ENCODE results near the gene MYOM1. TPM values are rescaled to one million over a fixed set of nuclear protein-coding genes. Genes with fewer than 3 reads are reported as not detected.
"Not testable (repeated sequence)": the region's sequence is repeated elsewhere in the genome, so short reads cannot be mapped to it uniquely, and the experiment has no call there.

The MYOM1 gene
- total and polyA plus RNA-seq, 4 donors = 15.8 to 63.8 (median 26.4) TPM

- Histone ChIP-seq H3K9me3 (ENCODE audit: control insufficient read depth, low read length) (no peaks in the 10 kb centered on the region), H3K27me3 (ENCODE audit: control insufficient read depth in 1 of 2, insufficient read depth in 2 of 2, low read length in 1 of 2) (no peaks in the 10 kb centered on the region), H3K27ac (ENCODE audit: low read depth in 1 of 2, low read length in 2 of 2) (no peak overlapping the region), H3K36me3 (ENCODE audit: control insufficient read depth in 1 of 2, insufficient read depth in 2 of 2, low read length in 1 of 2) (no peaks in the 10 kb centered on the region), H3K4me1 (ENCODE audit: control insufficient read depth in 1 of 2, insufficient read depth in 2 of 2, low read length in 2 of 2) (peaks cover 3% of the 10 kb centered on the region in 2 donors), H3K4me3 (ENCODE audit: low read length in 2 of 2) (no peak overlapping the region)
- no peak for DNase-seq
- intact Hi-C loops (cut with DNase I) = no loop called here
- no peak for ATAC-seq (ENCODE audit: low FRiP score)
- 68 to 72% methylated on average over 11 of the region's 11 CpGs for WGBS, 2 donors
These were observed 192.3 kb downstream of the MYOM1 start for GRCh38 chr18:3027370-3027891.

GRCh38 chr18:3025544-3025943 lies 194.2 kb downstream of the MYOM1 start:
- 81 to 84% methylated on average over 2 of the region's 2 CpGs for WGBS, 2 donors
- Histone ChIP-seq H3K4me3 (ENCODE audit: low read length in 2 of 2) (no peak overlapping the region), H3K27ac (ENCODE audit: low read depth in 1 of 2, low read length in 2 of 2) (no peak overlapping the region), H3K27me3 (ENCODE audit: control insufficient read depth in 1 of 2, insufficient read depth in 2 of 2, low read length in 1 of 2) (no peaks in the 10 kb centered on the region), H3K36me3 (ENCODE audit: control insufficient read depth in 1 of 2, insufficient read depth in 2 of 2, low read length in 1 of 2) (no peaks in the 10 kb centered on the region), H3K9me3 (ENCODE audit: control insufficient read depth, low read length) (no peaks in the 10 kb centered on the region), H3K4me1 (ENCODE audit: control insufficient read depth in 1 of 2, insufficient read depth in 2 of 2, low read length in 2 of 2) (peaks cover 3% of the 10 kb centered on the region in 2 donors)
- no peak for DNase-seq
- ATAC-seq (ENCODE audit: low FRiP score) = no peak
- intact Hi-C loops (cut with DNase I) = no loop called here

GRCh38 chr18:3023603-3024002 lies 196.2 kb downstream of the MYOM1 start:
- 80 to 96% methylated on average over 5 of the region's 5 CpGs for WGBS, 2 donors
- ATAC-seq (ENCODE audit: low FRiP score) = not testable (repeated sequence)

More at GRCh38 chr18:3023603-3024002, 196.2 kb downstream of the MYOM1 start:
- H3K4me3 ChIP-seq (ENCODE audit: low read length in 2 of 2); H3K36me3 ChIP-seq (ENCODE audit: control insufficient read depth in 1 of 2, insufficient read depth in 2 of 2, low read length in 1 of 2); H3K27ac ChIP-seq (ENCODE audit: low read depth in 1 of 2, low read length in 2 of 2); H3K27me3 ChIP-seq (ENCODE audit: control insufficient read depth in 1 of 2, insufficient read depth in 2 of 2, low read length in 1 of 2); H3K4me1 ChIP-seq (ENCODE audit: control insufficient read depth in 1 of 2, insufficient read depth in 2 of 2, low read length in 2 of 2); H3K9me3 ChIP-seq (ENCODE audit: control insufficient read depth, low read length); DNase-seq; intact Hi-C loops (cut with DNase I): not testable (repeated sequence)

Other genes with a start within 250 kb of the MYOM1 start
- 10 to 100 TPM; 34.8 to 42.4 TPM for gene LPIN2, start 206.8 kb downstream of the MYOM1 start, total RNA-seq
- 10 to 100 TPM in 1 of 2 donors, 1 to 10 TPM in 1; 9.1 to 16.5 TPM for gene LPIN2, start 206.8 kb downstream of the MYOM1 start, polyA plus RNA-seq
- 100 to 1,000 TPM; 414 to 848 TPM for gene MYL12A, start 27.8 kb upstream of the MYOM1 start, total RNA-seq
- 100 to 1,000 TPM; 563 to 759 TPM for gene MYL12A, start 27.8 kb upstream of the MYOM1 start, polyA plus RNA-seq
- gene MYL12B, start 42.2 kb upstream of the MYOM1 start, total RNA-seq = 100 to 1,000 TPM; 259 to 324 TPM
- 100 to 1,000 TPM; 434 to 661 TPM for gene MYL12B, start 42.2 kb upstream of the MYOM1 start, polyA plus RNA-seq
- 10 to 100 TPM; 48.0 to 48.2 TPM for gene TGIF1, start 230.2 kb upstream of the MYOM1 start, total RNA-seq
- gene TGIF1, start 230.2 kb upstream of the MYOM1 start, polyA plus RNA-seq = 10 to 100 TPM; 34.7 to 35.1 TPM

Measured in aorta (tissue), 5 donors.